Measurements from ENCODE around the gene PRSS2.

DNA sequence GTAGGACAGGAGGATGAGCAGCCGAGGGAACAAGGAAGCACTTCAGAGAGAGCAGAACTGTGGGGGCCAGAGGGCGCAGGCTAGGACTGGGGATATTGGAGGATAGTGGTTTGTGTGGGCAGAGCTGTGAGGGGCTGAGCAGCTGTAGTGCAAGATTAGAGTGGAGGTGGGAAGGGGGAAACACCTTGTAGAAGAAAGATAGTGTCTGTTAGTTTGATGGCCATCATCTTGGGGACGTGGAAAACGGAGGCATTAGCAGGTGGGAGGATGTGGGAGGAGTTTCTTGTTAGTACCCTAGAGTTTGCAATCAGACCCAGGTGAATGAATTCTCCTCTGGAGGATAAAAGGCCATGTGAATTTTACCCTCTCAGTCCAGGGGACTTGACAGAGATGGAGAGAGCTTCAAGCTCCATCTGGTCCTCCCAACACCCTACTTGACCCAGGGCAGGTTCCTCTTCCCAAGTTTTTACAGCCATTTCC, 34.0 kb downstream of the PRSS2 start:
- TF ChIP-seq POLR2A (IDR thresholded peaks at IDR 0.05) (no peak), CTCF (IDR thresholded peaks at IDR 0.05) (no peak), EP300 (IDR thresholded peaks at IDR 0.05) (no peak)

Data from tibial nerve (tissue), 4 donors.